RKO (cell line): Measurements from ENCODE around the gene CYP2A13.
A peak's percentile ranks its signal among the peaks of the same experiment; 100 is the strongest.
"Not testable (repeated sequence)": the region's sequence is repeated elsewhere in the genome, so short reads cannot be mapped to it uniquely, and the experiment has no call there.

Experiments
- DNase-seq: peaks from one replicate; pipeline ENCODE4 v3.0.0-alpha.2; 2016; ENCODE audit warnings: low spot score

The CYP2A13 gene

GRCh38 chr19:41120929-41121911 lies 33.0 kb downstream of the CYP2A13 start:
- DNase-seq, result not testable (repeated sequence)

GRCh38 chr19:41122846-41123245 lies 34.6 kb downstream of the CYP2A13 start:
- not testable (repeated sequence) for DNase-seq

GRCh38 chr19:41123716-41124294 lies 35.6 kb downstream of the CYP2A13 start:
- DNase-seq, result no peak

- DNase-seq, result peak; percentile 14
Observed at GRCh38 chr19:41126765-41127203, 38.5 kb downstream of the CYP2A13 start.

GRCh38 chr19:41127362-41127761 lies 39.1 kb downstream of the CYP2A13 start:
- DNase-seq, result not testable (repeated sequence)

GRCh38 chr19:41127801-41128300 lies 39.6 kb downstream of the CYP2A13 start:
- peak; percentile 66 for DNase-seq

- DNase-seq, result no peak
Observed at GRCh38 chr19:41128692-41129091, 40.4 kb downstream of the CYP2A13 start.

GRCh38 chr19:41131186-41131585 lies 42.9 kb downstream of the CYP2A13 start:
- no peak for DNase-seq

- DNase-seq, result no peak
Observed at GRCh38 chr19:41133260-41133659, 45.0 kb downstream of the CYP2A13 start.

GRCh38 chr19:41134616-41135015 lies 46.4 kb downstream of the CYP2A13 start:
- DNase-seq, result no peak

GRCh38 chr19:41135390-41136384 lies 47.4 kb downstream of the CYP2A13 start:
- DNase-seq, result not testable (repeated sequence)

GRCh38 chr19:41136636-41137455 lies 48.6 kb downstream of the CYP2A13 start:
- DNase-seq, result no peak

GRCh38 chr19:41144403-41144802 lies 56.2 kb downstream of the CYP2A13 start:
- DNase-seq, result peak; percentile 80
